ENCODE results near the gene C14orf132. TPM values are rescaled to one million over a fixed set of nuclear protein-coding genes. Genes with fewer than 3 reads are reported as not detected.

The C14orf132 gene
- total RNA-seq, 6 donors from 2014 or later, result 36.7 to 64.6 (median 59.6) TPM

DNA sequence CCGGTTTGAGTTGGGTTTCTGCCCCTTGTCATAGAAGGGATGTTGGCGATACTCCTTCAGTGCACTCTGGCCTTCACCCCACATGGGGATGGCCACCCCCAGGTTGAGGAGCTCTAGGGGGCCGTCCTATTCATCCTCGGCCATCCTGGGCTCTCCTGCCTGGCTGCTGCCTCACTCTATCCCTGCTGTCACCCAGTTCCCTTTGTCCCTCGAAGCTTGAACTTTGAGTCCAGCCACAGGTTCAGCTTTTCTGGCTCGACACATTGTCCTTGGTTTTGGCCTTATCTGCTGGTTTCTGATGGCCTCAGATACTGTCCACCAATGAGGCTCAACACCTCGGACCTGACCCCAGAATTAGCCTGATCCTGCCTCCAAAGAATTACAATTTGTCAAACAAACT is 58.6 kb downstream of the C14orf132 start:
- H3K36me3 ChIP-seq, result no peaks in the 10 kb centered on the region
- WGBS, 2 donors, result 62 to 70% methylated on average over 7 of the region's 7 CpGs
- no peak overlapping the region for H3K4me3 ChIP-seq
- DNase-seq (no peak), ATAC-seq (ENCODE audit: low FRiP score in 2 of 2) (no peak)
- no peaks in the 10 kb centered on the region for H3K27me3 ChIP-seq
- no peak overlapping the region for H3K27ac ChIP-seq
- TF ChIP-seq EP300 (IDR thresholded peaks at IDR 0.05) (no peak), POLR2AphosphoS5 (IDR thresholded peaks at IDR 0.05) (no peak), POLR2A (IDR thresholded peaks at IDR 0.05) (no peak)
- TF ChIP-seq, protein P1, sequence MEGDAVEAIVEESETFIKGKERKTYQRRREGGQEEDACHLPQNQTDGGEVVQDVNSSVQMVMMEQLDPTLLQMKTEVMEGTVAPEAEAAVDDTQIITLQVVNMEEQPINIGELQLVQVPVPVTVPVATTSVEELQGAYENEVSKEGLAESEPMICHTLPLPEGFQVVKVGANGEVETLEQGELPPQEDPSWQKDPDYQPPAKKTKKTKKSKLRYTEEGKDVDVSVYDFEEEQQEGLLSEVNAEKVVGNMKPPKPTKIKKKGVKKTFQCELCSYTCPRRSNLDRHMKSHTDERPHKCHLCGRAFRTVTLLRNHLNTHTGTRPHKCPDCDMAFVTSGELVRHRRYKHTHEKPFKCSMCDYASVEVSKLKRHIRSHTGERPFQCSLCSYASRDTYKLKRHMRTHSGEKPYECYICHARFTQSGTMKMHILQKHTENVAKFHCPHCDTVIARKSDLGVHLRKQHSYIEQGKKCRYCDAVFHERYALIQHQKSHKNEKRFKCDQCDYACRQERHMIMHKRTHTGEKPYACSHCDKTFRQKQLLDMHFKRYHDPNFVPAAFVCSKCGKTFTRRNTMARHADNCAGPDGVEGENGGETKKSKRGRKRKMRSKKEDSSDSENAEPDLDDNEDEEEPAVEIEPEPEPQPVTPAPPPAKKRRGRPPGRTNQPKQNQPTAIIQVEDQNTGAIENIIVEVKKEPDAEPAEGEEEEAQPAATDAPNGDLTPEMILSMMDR (IDR thresholded peaks at IDR 0.05), result no peak
- no peaks in the 10 kb centered on the region for H3K9me3 ChIP-seq
- peaks cover 4 to 25% (median 15%) of the 10 kb centered on the region in 4 donors for H3K4me1 ChIP-seq

DNA sequence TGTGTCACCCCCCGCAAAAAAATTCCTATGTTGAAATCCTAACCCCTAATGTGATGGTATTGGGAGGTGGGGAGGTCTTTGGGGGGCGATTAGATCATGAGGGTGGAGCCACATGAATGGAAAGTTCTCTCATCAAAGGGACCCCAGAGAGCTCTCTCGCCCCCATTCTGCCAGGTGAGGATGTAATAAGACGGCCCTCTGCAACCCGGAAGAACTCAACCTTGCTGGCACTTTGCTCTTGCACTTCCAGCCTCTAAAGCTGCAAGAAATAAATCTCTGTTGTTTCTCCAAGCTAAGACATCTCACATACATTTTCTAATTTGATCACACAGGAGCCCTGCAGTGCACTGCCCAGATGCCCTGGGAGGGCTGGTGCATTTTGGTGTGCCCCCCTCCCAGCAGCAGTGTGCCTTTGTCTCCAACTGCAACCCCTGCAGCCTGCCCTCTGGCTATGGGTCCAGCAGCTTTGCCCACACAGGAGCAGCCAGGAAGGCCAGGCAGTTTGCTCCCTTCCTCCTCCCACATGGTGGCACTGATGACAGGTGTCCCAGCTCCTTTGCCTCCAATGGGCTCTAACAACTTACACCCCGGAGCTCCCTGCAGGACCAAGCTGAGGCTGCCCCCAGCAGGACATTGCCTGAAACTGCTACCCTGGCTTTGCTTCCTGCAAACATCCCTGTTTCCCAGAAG is 59.3 kb downstream of the C14orf132 start:
- TF ChIP-seq POLR2A (IDR thresholded peaks at IDR 0.05) (no peak), POLR2AphosphoS5 (IDR thresholded peaks at IDR 0.05) (no peak)
- TF ChIP-seq, protein P1 (IDR thresholded peaks at IDR 0.05), result peak; percentile 26 to 75 (median 62)
- 39 to 42% methylated on average over 2 to 6 of the region's 6 CpGs for WGBS, 2 donors
- no peak overlapping the region for H3K27ac ChIP-seq
- H3K36me3 ChIP-seq, result no peaks in the 10 kb centered on the region
- peaks cover 4 to 25% (median 15%) of the 10 kb centered on the region in 4 donors for H3K4me1 ChIP-seq
- H3K27me3 ChIP-seq, result no peaks in the 10 kb centered on the region
- H3K9me3 ChIP-seq, result no peaks in the 10 kb centered on the region
- H3K4me3 ChIP-seq, result no peak overlapping the region
- ATAC-seq (ENCODE audit: low FRiP score in 2 of 2) (peak; percentile 31 to 44), DNase-seq (peak in 1 of 2 donors; percentile 58)

DNA sequence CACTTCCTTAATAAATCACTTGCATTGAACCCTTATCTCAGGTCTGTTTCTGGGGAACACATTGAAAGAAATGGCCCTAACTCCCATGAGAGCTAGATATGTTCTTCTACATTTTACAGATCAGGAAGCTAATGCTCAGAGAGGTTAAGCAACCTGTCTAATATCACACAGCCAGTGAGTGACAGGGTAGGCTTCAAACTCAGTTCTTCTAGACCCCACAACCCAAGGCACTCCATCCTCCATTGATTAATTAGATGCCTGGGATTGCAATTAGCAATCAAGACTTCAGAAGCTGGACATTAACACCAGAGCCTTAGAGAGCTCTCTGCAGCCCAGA is 59.8 kb downstream of the C14orf132 start:
- Histone ChIP-seq H3K27me3 (no peaks in the 10 kb centered on the region), H3K4me1 (peaks cover 4 to 25% (median 15%) of the 10 kb centered on the region in 4 donors), H3K27ac (no peak overlapping the region), H3K4me3 (no peak overlapping the region), H3K9me3 (no peaks in the 10 kb centered on the region), H3K36me3 (no peaks in the 10 kb centered on the region)
- TF ChIP-seq EP300 (IDR thresholded peaks at IDR 0.05), result no peak
- TF ChIP-seq POLR2AphosphoS5 (IDR thresholded peaks at IDR 0.05), result no peak
- TF ChIP-seq POLR2A (IDR thresholded peaks at IDR 0.05), result no peak
- TF ChIP-seq, protein P1 (IDR thresholded peaks at IDR 0.05), result no peak
- DNase-seq (no peak), ATAC-seq (ENCODE audit: low FRiP score in 2 of 2) (no peak)

DNA sequence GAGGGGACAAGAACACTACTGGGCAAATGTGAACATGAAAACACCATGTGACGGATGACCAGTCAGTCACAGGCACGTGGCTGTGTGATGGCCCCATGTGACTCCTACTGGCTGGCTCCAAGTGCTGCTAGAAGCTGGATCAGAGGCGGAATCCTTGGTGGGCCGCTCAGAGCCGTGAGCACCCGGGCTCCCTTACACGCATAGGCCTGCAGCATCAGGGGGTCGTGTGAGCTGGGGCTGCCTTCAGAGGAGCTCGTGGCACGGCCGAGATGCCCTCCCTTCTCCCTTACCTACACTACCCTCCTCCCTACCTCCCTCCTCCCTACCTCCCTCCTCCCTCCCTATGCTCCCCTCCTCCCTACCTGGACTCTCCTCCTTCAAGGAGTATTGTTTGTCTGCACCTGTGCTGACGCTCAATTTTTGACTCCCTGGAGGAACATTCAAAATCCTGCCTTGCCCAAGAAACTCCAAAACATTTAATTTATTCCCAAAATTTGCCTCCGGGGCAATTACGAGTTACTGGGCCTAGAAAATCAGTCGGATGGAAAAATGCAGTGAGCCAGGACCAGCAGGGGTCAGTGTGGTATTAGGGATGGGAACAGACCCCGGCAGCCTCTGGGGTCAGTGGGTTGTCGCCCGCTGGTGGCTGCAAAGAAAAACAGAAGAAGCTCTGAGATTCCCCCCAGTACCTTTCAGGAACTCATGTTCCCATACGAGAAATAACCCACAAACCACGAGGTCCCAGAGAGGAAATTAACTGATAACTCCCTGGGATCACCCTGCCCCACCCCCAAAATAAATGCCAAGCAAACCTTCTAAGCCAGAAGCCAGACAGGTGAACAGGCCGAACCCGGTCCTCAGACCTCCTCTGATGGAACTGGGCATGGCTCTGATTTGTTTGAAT is 61.3 kb downstream of the C14orf132 start:
- H3K4me3 ChIP-seq, result no peak overlapping the region
- peak in 1 of 2 donors; percentile 55 for ATAC-seq (ENCODE audit: low FRiP score in 2 of 2)
- no peaks in the 10 kb centered on the region for H3K9me3 ChIP-seq
- peaks cover 4 to 20% (median 13%) of the 10 kb centered on the region in 4 donors for H3K4me1 ChIP-seq
- peak; percentile 26 to 69 for DNase-seq
- H3K36me3 ChIP-seq, result no peaks in the 10 kb centered on the region
- TF ChIP-seq, protein P1 (IDR thresholded peaks at IDR 0.05), result peak; percentile 58 to 92 (median 83)
- no peak for TF ChIP-seq POLR2AphosphoS5 (IDR thresholded peaks at IDR 0.05)
- no peak overlapping the region for H3K27ac ChIP-seq
- 32% methylated on average over 22 of the region's 22 CpGs for WGBS, 2 donors
- H3K27me3 ChIP-seq, result no peaks in the 10 kb centered on the region
